ENCODE results near the gene PRR29.

PRR29 gene

GRCh38 chr17:63988127-63988478 is 10.0 kb upstream of the PRR29 start:
- no peak for TF ChIP-seq CTCF (IDR thresholded peaks at IDR 0.05; ENCODE audit: borderline replicate concordance, control extremely low read depth, extremely low read depth, insufficient read depth, missing control alignments)
- in situ Hi-C loops (cut with MboI; ENCODE audit: low sequenced_read_pairs, unreplicated experiment) = no loop called here
- DNase-seq (ENCODE audit: low spot score) = no peak

DNA sequence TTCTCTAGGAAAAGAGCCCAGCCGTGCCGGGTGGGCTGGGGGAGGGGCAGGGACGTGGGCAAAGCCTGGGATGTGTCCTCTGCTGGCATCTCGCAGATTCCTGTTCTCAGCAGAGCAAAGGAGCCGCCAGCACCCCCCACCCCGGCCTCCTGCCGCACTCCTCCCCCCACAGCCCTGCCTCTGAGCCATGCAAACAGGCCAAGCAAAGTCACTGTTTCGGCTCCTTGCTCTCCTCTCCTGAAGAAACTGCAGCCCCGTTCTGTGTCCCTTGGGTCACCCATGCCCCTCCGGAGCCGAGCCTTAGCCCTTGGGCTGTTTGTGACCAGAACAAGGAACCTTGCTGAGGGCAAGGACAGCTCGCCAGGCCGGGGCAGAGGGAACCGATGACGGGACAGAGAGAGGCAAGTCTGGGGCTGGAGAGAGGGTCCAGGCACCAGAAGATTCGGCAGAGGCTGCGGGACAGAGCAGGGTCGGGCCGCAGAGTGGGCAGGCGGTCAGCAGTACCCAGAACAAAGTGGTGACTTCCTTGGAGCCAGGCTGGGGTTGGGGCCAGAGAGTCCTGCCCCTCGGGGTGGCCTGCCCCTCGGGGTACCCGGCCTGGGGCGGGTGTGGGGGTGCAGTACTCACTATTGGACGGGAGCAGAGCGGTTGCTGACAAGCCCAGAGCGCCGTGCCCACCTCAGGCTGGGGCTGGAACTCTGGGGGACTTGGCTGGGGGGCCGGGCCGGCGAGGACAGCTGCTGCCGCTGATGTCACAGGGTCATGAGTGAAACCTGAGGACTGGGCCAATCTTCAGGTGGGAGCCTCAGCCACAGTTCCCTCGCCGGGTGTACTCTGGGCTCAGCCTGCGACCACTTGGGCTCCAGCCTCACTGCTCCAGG is 9.2 kb upstream of the PRR29 start:
- no peak for TF ChIP-seq CTCF (IDR thresholded peaks at IDR 0.05; ENCODE audit: borderline replicate concordance, control extremely low read depth, extremely low read depth, insufficient read depth, missing control alignments)
- no peak for DNase-seq (ENCODE audit: low spot score)
- in situ Hi-C loops (cut with MboI; ENCODE audit: low sequenced_read_pairs, unreplicated experiment) = no loop called here

GRCh38 chr17:63989622-63990345 is 8.4 kb upstream of the PRR29 start:
- TF ChIP-seq CTCF (IDR thresholded peaks at IDR 0.05; ENCODE audit: borderline replicate concordance, control extremely low read depth, extremely low read depth, insufficient read depth, missing control alignments) = no peak
- in situ Hi-C loops (cut with MboI; ENCODE audit: low sequenced_read_pairs, unreplicated experiment) = no loop called here
- no peak for DNase-seq (ENCODE audit: low spot score)

GRCh38 chr17:63991611-63992010 is 6.5 kb upstream of the PRR29 start:
- no peak for DNase-seq (ENCODE audit: low spot score)
- in situ Hi-C loops (cut with MboI; ENCODE audit: low sequenced_read_pairs, unreplicated experiment) = no loop called here
- TF ChIP-seq CTCF (IDR thresholded peaks at IDR 0.05; ENCODE audit: borderline replicate concordance, control extremely low read depth, extremely low read depth, insufficient read depth, missing control alignments) = no peak

DNA sequence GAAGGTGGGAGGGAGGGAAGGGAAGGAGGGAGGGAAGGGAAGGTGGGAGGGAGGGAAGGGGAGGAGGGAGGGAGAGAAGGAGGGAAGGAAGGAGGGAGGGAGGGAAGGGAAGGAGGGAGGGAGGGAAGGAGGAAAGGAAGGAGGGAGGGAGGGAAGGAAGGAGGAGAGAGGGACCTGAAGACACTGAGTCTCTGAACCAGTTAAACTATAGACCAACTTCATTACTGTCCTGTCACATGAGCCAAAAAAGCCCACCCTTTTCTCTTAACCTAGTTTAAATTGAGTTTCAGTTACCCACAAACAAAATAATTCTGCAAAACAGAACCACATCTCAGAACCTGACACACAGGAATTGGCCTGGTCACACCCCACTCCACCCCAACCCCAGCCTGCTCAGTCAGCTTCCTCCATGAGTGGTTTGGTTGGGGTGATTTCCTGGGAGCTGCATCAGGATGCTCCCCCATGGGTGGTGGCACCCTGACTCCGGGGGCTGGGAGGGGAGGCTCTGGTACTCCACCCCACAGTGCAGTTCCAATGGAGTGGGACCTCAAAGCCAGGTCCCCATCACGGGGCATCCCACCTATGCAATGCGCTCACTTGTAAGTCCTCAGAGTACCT is 4.7 kb upstream of the PRR29 start:
- no peak for DNase-seq (ENCODE audit: low spot score)
- TF ChIP-seq CTCF (IDR thresholded peaks at IDR 0.05; ENCODE audit: borderline replicate concordance, control extremely low read depth, extremely low read depth, insufficient read depth, missing control alignments) = no peak

DNA sequence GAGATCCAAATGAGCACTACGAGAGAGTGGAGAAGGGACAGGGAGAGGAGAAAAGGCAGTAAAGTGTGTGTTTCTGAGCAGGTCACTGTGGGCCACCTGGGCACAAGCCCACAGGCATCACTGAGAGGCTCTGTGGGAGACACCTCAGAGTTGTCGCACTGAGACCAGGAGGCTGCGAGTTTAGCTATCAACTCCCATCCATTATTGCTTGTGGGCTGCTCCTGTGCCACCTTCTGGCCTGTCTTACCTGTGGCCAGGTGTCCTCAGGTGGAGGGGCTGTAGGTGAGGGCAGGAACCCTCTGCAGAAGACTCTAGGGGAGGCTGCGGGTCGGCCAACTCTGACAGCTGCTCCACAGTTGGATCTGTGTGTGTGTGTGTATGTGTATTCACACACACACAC is 2.5 kb upstream of the PRR29 start:
- no peak for TF ChIP-seq CTCF (IDR thresholded peaks at IDR 0.05; ENCODE audit: borderline replicate concordance, control extremely low read depth, extremely low read depth, insufficient read depth, missing control alignments)
- DNase-seq (ENCODE audit: low spot score) = no peak
- in situ Hi-C loops (cut with MboI; ENCODE audit: low sequenced_read_pairs, unreplicated experiment) = no loop called here

More for the DNA sequence above, 4.7 kb upstream of the PRR29 start:
- in situ Hi-C loops (cut with MboI; ENCODE audit: low sequenced_read_pairs, unreplicated experiment) = no loop called here
